Heart right ventricle (tissue), 16 donors: ENCODE data around the gene EXD3. TPM values are rescaled to one million over a fixed set of nuclear protein-coding genes. Genes with fewer than 3 reads are reported as not detected.
"Not testable (repeated sequence)": the region's sequence is repeated elsewhere in the genome, so short reads cannot be mapped to it uniquely, and the experiment has no call there.

Source experiments
- ATAC-seq, 8 donors: fragments of 200-7000 bp; cut with Tn5 transposase; one replicate each; pipeline ENCODE4 v1.9.1; 2020; ENCODE audit warnings: mild to moderate bottlenecking in 8 of 8, moderate library complexity in 8 of 8, moderate number of reproducible peaks in 1 of 8
- DNase-seq, 2 donors: peaks; one replicate each; pipeline ENCODE4 v3.0.0-alpha.2; 2020
- H3K27ac ChIP-seq, 10 donors: fragments of 200-600 bp; sonication (generic) in 2 of 10; one replicate each; pipeline versions ENCODE4 v1.5.0 to v1.8.0; 2020 to 2022; ENCODE audit warnings: mild to moderate bottlenecking in 3 of 10
- H3K27me3 ChIP-seq, 7 donors: fragments of 200-600 bp; one replicate each; pipeline ENCODE4 v1.8.0; 2021 to 2022; ENCODE audit warnings: mild to moderate bottlenecking in 2 of 7
- H3K36me3 ChIP-seq, 9 donors: fragments of 200-600 bp; sonication (generic) in 1 of 9; one replicate each; pipeline versions ENCODE4 v1.5.0 to v1.8.0; 2020 to 2022; ENCODE audit warnings: mild to moderate bottlenecking in 2 of 9
- H3K4me1 ChIP-seq, 9 donors: fragments of 200-600 bp; sonication (generic) in 1 of 9; one replicate each; pipeline versions ENCODE4 v1.5.0 to v1.8.0; 2020 to 2022; ENCODE audit warnings: mild to moderate bottlenecking in 4 of 9
- H3K4me3 ChIP-seq, 10 donors: fragments of 200-600 bp; sonication (generic) in 2 of 10; one replicate each; pipeline versions ENCODE4 v1.5.0 to v1.8.0; 2020 to 2022; ENCODE audit warnings: mild to moderate bottlenecking in 7 of 10, moderate library complexity in 2 of 10
- H3K9me3 ChIP-seq, 11 donors: fragments of 200-600 bp in 10 of 11; sonication (generic) in 2 of 11; one replicate each; pipeline versions ENCODE4 v1.5.0 to v1.8.0; 2013 to 2022; ENCODE audit warnings: mild to moderate bottlenecking in 2 of 11, control low read depth in 1 of 11, moderate library complexity in 1 of 11
- CTCF ChIP-seq, 9 donors: fragments of 200-600 bp; sonication (generic) in 2 of 9; IDR thresholded peaks; one replicate each; pipeline versions ENCODE4 v1.5.0 to v1.8.0; 2021 to 2022; ENCODE audit warnings: antibody characterized with exemption in 9 of 9, mild to moderate bottlenecking in 5 of 9, moderate library complexity in 1 of 9
- whole genome bisulfite sequencing, 2 donors: extraction: QIAGEN DNeasy Blood & Tissue Kit; methylation state at CpG; one replicate each; pipeline ENCODE4 v1.1.7; 2013; ENCODE audit warnings: inconsistent platforms in 1 of 2; 5-methylcytosine and 5-hydroxymethylcytosine counted together
- intact Hi-C, 10 donors: fragments of 100-400 bp; cut with DNase I; formaldehyde crosslinking; loops; one replicate each; pipeline versions ENCODE4 v1.11.1 to v1.14.2; 2022
- polyA plus RNA-seq, 2 donors: library from polyadenylated mRNA; stranded (reverse); fragments of 200-250 nt; gene quantifications; one replicate each; pipeline ENCODE4 v1.2.3, GENCODE V29; 2013
- total RNA-seq, 10 donors: library from RNA; stranded (reverse); fragmentation: NEBNext Ultra II Directional in 3 of 10; extraction: Animal tissue kit (Norgen Biotek cat#: 25700) in 3 of 10; gene quantifications; one replicate each; pipeline versions ENCODE4 v1.2.1 to v1.2.4, GENCODE V29; 2021 to 2023
- donor health status: Arrhythmogenic right ventricular cardiomyopathy.
- donor health status: ischemic (EF 13 %, LVEDD 7.1; RV severe dilation, severe dysfunction).
- donor health status: healthy with polysubstance abuse.
- donor health status: DM: no; HTN: yes; CAD: no.
- donor health status: DM: no; HTN: no; CAD: no.
- donor health status: ischemic (EF 25% LVEDD 6.9; RV normal size, moderate dysfunction).
- donor health status: ischemic (EF 25% LVEDD 5.7; RV mildly dilated, moderate dysfunction).
- donor health status: healthy.
- donor health status: DM: yes; HTN: yes; CAD: no.
- donor health status: Ischemic cardiomyopathy.
- donor health status: ischemic (EF 35%, LVEDD 5.7; RV mildly dilated, moderate dysfunction).
- donor health status: nonischemic (EF 11% LVEDD 7.7; RV severe dilation, severe dysfunction).
- donor health status: DM: yes; HTN: yes; CAD: no.
- donor health status: PGD.
- donor health status: ischemic (EF 29% LVEDD 5.4; RV normal size, mild dysfunction).
- donor health status: nonischemic (EF 23%, LVEDD 6.1; RV moderate dilation, normal function).

EXD3 gene
- total and polyA plus RNA-seq, 12 donors, result 5.8 to 33.0 (median 9.2) TPM

GRCh38 chr9:137452006-137452760 lies 29.2 kb upstream of the EXD3 start:
- intact Hi-C loops, result loop anchor here in 1 of 10 donors (10.0 kb wide), 1 partner anchor 153 kb away; the partner anchor contains the start of gene ARRDC1
- H3K4me3 ChIP-seq, result no peak overlapping the region
- ATAC-seq (no peak), DNase-seq (no peak)
- no peak for TF ChIP-seq CTCF (IDR thresholded peaks at IDR 0.05)
- peaks cover 0 to 41% (median 0%) of the 10 kb centered on the region in 9 donors for H3K36me3 ChIP-seq
- H3K4me1 ChIP-seq, result peaks cover 8 to 21% (median 13%) of the 10 kb centered on the region in 9 donors
- no peaks in the 10 kb centered on the region for H3K9me3 ChIP-seq
- no peaks in the 10 kb centered on the region for H3K27me3 ChIP-seq
- 91 to 96% methylated on average over 17 of the region's 17 CpGs for WGBS, 2 donors
- no peak overlapping the region for H3K27ac ChIP-seq

- Histone ChIP-seq H3K36me3 (peaks cover 0 to 34% (median 0%) of the 10 kb centered on the region in 9 donors), H3K4me1 (peaks cover 8 to 21% (median 13%) of the 10 kb centered on the region in 9 donors)
- DNase-seq, H3K27ac ChIP-seq, ATAC-seq, H3K4me3 ChIP-seq, H3K27me3 ChIP-seq, H3K9me3 ChIP-seq: not testable (repeated sequence)
- intact Hi-C loops, result loop anchor here in 1 of 10 donors (10.0 kb wide), 1 partner anchor 153 kb away; the partner anchor contains the start of gene ARRDC1
- 93 to 97% methylated on average over 11 to 13 of the region's 31 CpGs for WGBS, 2 donors
Observed at GRCh38 chr9:137451264-137452005, 28.5 kb upstream of the EXD3 start.

GRCh38 chr9:137450539-137451222 lies 27.7 kb upstream of the EXD3 start:
- not testable (repeated sequence) for H3K27ac ChIP-seq, DNase-seq, H3K27me3 ChIP-seq, ATAC-seq, H3K4me3 ChIP-seq, H3K9me3 ChIP-seq
- 88 to 92% methylated on average over 20 of the region's 24 CpGs for WGBS, 2 donors
- intact Hi-C loops, result loop anchor here in 1 of 10 donors (10.0 kb wide), 1 partner anchor 154 kb away; the partner anchor contains the start of gene ARRDC1
- Histone ChIP-seq H3K36me3 (peaks cover 0 to 29% (median 0%) of the 10 kb centered on the region in 9 donors), H3K4me1 (peaks cover 8 to 25% (median 13%) of the 10 kb centered on the region in 9 donors)

GRCh38 chr9:137449931-137450538 lies 27.1 kb upstream of the EXD3 start:
- WGBS, 2 donors, result 91% methylated on average over 18 of the region's 18 CpGs
- no peaks in the 10 kb centered on the region for H3K27me3 ChIP-seq
- H3K9me3 ChIP-seq, result no peaks in the 10 kb centered on the region
- intact Hi-C loops, result loop anchor here in 2 of 10 donors (10.0 kb wide), 2 partner anchors 155 kb away; partner anchors contain the start of gene ARRDC1 (in 1 of the 2)
- peaks cover 0 to 24% (median 0%) of the 10 kb centered on the region in 9 donors for H3K36me3 ChIP-seq
- no peak for ATAC-seq
- H3K4me1 ChIP-seq, result peaks cover 8 to 30% (median 10%) of the 10 kb centered on the region in 9 donors
- DNase-seq, result no peak
- no peak overlapping the region for H3K4me3 ChIP-seq
- H3K27ac ChIP-seq, result no peak overlapping the region
- TF ChIP-seq CTCF (IDR thresholded peaks at IDR 0.05), result no peak
